GM19328 (cell line): ENCODE measurements around the gene THPO.

Source experiments
- ATAC-seq: cut with Tn5 transposase; IDR thresholded peaks from one replicate; pipeline ENCODE4 v1.9.1; 2021; ENCODE audit warnings: mild to moderate bottlenecking, moderate library complexity; ENCODE audit not compliant: unreplicated experiment

The THPO gene

DNA sequence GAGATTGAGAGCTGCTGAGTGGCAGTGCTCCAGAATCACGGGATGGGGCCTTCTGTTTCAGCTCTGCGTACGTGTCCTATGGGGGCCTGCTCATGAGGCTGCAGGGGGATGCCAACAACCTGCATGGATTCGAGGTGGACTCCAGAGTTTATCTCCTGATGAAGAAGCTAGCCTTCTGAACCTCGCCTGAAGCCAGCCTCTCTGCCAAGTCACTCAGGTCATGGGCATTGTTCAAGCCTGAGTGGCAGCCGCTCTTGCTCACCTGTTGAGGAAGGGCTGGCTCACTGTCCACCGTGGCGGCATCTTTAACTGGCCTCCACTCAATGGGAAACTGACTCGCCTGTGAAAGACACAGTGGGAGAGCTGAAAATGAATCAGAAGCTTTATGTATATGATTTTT lies 9.9 kb downstream of the THPO start:
- ATAC-seq, result no peak

DNA sequence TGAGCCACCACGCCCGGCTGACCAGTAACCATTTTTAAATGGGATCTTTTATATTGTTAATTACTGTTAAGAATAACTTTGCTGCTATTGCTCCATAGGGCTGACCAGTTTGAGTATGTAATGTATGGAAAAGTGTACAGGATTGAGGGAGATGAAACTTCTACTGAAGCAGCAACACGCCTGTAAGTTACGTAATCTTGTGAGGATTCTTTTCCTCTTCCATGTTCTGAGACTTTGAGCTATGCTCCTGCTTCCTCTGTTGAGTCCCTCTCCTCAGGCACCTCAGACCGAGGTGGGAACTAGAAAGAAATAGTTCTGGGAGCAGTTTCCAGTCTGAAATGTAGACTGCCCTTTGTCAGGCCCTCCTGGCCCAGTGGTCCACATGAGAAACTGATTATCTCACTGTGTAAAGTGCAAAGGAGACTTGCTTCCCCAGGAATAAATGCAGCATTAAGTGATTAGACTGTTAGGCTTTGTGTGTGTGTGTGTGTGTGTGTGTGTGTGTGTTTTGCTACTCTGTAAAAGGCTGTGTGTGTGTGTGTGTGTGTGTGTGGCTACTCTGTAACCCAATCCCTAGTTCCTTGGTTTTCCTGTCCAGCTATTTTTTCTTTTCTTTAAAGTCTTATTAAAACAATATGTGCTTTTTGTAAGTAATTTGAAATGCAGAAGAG lies 11.3 kb downstream of the THPO start:
- no peak for ATAC-seq

DNA sequence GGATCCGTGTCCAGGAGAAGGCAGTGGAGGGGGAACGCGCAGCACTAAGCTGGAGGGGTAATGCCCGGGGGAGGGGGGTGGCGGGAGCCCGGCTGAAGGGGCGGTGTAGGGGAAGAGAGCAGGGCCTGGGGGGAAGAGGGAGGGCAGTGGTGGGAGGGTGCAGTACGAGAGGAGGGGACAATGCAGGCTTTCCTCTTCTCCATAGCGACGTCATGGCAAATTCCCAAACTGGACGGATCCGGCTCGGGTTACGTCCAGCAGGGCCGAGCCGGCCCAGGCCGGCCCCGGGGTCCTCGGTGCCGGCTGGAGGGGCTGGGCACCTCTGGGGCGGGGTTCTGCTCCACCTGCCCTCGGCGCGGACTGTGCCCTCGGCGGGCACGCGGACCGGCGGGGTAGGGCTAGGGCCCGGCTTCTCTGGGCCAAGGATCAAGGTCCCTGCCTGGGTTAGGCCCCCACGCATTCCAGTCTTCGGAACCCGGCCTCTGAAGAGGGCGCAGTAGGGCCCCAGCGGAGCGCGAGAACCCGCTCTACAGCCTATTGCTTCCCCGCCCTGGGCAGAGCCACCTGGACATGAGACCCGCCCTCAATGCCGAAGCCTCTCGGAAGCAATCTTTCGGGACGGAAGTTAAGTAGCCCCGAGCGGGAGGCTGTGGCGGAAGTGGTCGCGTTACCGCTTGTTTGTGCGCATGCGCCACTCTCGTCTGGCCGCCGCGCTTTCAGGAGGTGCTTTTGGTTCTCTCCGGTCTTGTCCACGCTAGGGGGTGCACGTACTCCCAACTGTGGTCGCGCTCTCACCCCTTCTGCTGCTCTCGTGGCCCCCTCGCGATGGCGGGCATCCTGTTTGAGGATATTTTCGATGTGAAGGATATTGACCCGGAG lies 15.1 kb downstream of the THPO start:
- peak; percentile 79 for ATAC-seq

DNA sequence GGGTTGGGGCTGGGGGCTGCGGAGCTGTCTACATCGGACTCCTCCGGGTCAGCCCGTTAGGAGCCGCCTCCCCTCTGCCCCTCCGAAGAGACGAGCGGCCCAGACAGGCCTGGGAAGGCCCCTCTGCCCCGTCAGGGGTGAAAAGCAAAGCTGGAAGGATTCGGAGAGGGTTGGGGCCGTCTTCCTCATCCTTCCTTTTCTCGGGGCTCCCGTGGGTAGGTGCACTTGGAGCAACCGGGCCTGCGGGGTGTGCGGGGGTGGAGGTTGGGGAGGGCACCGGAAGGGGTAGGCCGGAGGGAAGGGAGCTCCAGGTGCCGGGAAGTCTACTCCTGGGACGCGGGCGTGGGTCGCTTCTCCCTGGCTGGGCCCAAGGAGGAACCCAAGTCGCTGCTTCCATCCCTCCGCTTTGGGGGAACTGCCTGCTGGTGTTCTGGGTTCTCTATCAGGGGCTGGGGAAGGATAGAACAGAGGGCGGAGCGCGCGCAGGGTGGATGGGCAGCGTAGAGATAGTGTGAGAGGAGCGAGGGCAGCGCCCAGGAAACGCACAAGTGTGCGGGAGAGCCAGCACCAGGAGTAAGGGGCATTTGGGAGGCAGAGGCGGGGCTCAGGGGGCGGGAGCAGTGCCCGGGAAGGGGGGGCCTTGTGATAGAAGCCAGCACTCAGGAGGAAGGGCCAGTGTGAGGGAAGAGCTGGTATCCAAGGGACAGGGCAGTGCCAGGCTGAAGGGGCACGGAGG lies 15.9 kb downstream of the THPO start:
- ATAC-seq, result no peak

DNA sequence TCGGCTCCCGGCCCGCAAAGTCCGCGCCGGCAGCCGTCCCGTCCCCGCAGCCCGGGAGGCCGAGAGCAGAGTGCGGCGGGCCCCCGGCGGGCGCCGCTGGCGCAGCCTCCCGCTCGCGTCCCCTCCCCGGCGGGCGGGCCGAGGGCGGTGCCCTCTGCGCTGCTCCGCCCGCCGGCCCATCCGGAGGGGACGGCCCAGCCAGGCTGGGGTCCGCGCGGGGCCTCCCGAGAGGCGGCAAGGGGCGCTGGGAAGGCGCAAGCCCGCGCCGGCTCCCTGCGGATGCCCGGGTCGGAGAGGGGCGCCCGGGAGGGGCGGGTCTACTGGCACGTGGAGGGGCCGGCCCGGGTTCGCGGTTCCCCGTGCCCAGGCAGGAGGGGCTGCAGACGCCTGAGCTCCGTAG lies 16.5 kb downstream of the THPO start, which contains the start of the genes CLCN2 and POLR2H:
TSS of gene CLCN2 (minus strand) at position 74 of the 400 bp plus-strand sequence. CDS start 126 bp downstream, outside the sequence.
TSS of gene POLR2H (plus strand) at position 179 of the 400 bp plus-strand sequence. CDS start 1,783 bp downstream, outside the sequence.
- peak; percentile 33 for ATAC-seq

DNA sequence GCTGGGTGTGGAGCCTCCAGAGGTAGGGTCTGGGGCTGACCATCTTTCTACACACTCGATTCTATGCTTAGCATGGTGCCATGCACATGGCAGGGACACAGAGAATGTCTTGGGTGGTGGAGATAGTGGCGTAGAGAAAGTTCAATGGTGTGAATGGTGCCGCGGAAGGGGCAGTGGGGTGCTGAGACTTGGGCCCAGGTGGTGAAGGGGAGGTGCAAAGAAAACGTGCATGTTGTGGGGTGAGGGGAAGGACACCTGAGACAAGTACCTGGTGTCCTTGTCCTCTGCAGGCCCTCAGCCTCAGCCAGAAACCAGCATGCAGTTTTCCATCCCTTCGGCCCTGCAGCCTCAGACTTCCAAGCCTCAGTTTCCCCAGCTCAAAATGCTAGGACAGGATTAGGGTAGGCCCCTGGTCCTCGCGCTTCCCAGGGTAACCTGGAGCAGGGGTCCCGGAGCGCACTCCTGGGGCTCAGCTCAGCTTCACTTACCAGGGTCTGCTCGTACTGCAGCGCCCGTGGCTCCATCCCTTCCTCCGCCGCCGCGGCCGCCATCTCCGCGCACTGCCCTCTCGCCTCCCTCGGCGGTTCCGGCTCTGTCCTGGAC lies 17.0 kb downstream of the THPO start:
- peak; percentile 4 for ATAC-seq

DNA sequence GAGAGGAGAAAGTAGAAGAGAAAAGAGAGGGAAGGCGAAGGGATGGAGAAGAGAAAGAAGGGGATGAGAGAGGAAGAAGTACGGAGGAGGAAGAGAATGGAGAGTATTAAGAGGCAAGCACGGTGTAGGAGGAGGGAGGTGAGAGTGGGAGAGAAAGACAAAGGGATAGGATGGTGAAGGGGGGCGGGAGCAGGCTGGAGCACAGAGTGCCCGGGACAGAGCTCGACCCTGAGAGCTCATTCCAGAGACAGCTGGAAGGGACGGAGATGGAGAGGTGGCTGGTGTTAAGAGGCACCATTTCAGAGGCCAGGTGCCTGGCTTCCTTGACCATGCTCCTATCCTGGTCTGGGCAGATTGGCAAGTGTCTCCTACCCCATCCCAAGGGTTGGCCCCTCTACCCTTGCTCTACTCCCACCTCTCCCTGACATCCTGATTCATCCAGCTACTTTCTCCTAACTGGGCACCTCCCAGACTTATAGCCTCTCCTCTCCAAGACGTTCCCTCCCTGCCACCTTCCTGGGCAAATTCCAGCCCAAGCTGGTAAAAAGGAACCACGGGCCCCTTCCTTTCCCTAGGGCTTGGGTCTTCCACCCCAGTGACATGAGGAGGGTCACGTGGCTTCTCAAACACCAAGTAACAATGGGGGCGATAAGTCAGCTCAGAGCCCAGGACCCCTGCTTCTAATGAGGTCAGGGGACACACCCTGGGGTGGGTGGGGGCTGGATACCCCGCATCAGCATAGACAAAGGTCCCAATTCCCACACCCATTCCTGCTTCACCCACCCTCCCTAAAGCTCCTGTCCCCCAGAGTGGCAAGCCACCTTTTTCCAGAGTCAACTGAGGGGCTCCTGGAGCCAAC lies 17.7 kb downstream of the THPO start:
- ATAC-seq, result no peak

DNA sequence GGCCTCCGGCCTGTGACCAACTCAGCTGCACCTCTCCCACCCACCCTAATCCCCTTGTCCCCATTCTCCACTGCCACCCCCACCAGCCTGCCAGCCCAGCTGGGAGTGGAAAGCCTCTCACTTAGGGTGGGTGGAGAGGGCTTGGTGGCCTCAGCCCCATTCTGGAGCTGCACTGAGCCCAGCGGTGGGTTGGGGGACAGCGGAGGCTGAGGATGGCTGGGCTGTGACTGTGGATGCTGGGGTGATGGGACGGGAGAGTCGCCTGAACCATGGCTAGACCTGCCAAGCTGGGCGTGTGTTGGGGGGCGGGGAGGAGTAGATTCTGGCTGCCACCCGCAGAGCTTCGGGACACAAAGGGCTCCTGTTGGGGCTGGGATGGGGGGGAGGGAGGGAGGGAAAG lies 18.4 kb downstream of the THPO start:
- no peak for ATAC-seq

DNA sequence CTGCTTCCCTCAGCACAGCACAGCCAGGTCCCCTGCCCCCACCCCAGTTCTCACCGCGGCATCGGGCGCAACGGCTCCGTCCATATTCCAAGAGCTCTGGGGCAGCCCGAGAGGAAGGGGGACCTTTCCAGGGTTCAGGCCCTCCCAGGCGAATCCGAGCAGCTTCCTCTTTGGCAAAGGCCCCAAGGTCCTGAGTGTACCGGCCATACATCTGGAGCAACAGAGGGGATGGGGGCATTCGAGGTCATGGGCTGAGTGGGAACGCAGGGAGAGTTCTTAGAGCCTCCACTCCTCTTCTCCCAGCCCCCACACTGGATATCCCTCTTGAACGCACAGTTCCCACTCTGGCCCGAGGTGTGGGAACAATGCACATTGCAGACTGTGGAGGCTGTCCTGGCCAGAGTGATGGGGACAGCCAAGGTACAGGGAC lies 19.1 kb downstream of the THPO start:
- ATAC-seq, result no peak

DNA sequence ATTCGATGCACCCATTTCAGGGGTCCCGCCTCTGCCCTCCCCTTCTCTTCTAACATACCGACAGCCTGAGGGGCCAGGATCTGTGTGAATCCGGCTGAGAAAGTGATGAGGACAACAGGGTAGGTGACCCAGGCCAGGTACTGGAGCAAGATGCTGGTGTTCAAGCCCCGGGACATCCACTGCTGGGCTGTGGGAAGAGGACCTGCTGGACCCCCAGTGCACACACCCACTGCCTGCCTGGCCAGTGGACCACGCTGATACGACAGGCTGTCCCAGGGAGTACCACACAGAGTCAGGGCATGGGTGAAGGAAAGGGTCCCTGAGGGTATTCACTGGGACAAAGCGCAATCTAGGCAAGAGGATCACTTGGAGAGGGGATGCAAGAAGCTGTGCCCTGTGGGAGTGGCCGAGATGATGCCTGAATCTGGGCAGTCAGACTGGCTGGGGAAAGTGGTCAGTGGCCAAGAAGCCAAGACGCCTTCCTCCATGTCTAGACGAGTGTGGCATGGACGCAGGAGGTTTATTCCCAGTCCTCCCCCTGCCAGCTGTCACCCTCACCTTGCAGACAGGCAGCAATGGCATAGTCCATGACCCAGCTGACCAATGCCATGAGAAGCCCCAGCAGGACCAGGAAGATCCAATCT lies 19.8 kb downstream of the THPO start:
- ATAC-seq, result no peak

DNA sequence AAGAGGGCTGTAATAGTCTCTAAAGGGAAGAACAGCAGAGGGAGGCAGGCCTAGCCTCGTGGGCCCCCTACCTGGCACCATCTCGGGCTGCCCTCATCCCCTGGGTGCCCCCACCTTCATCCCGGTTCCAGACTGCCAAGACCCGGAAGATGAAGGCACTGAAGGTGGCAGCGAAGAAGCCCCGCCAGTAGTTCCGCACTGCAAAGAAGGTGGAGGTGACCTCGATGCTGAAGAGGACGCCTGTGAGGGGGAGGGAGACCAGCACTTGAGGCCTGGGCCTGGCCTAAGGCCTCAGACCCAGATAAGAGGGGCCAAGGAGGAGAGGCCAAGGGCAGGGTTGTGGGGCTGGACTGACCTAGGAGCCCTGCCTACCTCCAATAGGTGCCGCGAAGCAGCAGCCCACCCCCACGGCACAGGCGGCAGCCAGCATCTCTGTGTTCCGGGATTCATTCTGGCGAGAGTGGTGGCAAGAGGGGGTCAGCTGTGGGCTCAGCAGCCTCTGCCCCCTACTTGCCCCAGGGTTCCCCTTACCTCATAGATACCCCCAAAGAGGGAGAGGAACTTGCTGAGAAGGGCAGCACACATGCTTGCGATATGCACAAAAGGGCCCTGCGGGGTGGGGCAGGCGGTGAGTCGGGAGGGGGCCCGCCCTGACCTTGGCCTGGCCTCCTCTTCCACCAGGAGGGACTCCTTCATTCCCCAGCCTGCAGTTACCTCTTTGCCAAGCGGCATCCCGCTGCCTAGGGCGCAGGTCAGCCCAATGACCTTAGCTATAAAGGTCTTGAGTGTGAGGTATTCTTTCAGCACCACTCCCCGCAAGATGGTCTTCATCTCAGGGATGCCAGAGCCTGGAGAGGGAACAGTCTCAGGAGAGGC lies 20.5 kb downstream of the THPO start:
- ATAC-seq, result no peak

DNA sequence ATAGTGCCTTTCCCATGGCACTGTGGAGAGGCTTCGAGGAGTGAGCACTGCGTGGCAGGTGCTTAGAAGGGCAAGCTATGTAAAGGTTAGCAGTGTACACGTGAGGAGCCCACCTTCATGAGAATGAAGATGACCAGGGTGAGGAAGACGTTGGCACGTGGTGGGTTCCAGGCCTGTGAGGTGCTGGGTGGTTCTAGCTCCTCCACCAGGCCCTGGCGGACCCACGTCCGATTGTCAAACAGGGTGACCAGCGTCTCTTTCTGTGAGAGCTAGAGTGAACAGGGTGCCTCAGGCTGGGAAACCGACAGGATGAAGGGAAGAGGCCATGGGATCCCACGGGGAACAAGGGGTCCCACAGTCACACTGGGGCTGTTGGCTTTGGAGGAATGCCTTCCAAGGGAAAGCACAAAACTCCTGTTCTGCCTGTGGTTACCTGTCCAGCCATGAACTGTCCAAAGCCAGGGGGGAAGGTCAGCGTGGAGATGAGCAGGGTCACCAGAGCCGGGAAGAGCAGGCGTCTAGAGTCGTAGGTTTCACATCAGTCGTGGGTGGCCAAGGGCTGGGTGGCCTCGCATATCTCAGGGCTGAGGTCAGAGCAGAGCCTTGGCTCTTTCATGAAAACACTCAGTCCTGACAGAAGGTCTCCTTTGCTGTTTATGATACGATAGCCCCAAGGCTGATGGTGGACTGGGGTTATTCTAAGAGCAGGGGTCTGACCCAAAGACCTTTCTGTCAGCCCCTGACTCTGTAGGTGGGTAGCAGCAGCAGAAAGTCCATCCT lies 22.6 kb downstream of the THPO start:
- no peak for ATAC-seq

DNA sequence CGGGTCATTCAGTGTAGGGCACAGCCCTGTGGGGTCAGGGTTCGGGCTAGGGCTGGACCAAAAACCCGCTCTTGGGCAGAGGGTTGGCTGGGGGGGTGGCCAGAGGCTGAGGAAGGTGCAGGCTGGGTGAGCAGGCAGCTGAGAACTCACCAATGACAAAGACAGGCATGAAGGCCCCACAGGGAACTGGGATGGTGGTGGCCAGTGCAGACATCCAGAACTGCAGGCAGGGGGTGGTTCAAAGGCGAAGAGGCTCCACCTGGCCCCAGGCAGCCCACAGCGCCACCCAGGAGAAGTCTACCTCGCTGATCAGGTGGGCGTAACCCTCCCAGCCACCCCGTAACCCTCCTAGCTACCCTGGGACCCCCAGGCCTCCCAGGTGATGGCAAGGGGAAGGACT lies 23.3 kb downstream of the THPO start:
- ATAC-seq, result no peak

DNA sequence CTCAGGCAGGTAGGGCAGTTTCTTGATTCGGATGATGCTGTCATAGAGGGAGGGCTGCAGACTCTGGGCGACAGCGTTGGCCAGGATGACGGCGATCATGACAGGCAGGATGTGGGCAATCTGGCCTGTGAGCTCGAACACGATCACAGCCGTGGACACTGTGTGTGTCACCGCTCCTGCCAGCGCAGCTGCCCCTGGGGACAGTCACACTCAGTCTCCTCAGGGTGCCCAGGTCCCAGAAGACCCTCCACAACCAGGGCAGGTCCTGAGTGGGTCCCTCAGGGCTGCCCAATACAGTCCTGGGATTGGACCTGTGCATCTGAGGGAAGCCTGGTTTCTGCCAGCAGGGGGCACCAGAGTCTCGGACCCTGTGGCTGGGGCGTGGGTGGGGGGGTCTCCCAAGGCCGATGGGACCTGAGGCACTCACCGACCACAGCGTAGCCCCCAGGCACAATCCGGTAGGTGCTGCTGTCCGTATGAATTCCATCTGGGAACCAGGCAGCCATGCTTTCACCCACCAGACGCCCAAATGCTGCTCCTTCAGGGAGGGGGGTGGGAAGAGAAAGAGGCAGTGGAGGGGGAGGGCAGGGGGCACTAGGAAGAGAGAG lies 23.8 kb downstream of the THPO start:
- no peak for ATAC-seq

DNA sequence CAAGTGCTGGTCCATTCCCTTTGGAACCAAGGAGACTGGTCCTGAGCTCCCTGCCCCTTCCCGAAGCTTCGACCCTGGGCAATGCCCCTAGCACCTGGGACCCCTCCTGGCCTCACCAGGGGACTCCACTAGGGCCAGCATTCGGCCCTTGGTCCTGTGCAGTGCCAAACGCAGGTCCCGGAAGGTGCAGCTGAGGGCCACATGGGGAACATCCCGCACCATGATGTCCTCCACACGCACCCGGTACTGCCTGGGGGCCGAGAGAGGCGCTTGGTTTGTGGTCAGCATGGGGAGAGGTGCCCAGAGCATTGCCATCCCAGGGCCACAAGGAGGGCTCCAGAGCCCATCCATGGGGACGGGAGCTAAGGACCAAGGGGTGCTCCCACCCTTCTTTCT lies 24.5 kb downstream of the THPO start:
- no peak for ATAC-seq

DNA sequence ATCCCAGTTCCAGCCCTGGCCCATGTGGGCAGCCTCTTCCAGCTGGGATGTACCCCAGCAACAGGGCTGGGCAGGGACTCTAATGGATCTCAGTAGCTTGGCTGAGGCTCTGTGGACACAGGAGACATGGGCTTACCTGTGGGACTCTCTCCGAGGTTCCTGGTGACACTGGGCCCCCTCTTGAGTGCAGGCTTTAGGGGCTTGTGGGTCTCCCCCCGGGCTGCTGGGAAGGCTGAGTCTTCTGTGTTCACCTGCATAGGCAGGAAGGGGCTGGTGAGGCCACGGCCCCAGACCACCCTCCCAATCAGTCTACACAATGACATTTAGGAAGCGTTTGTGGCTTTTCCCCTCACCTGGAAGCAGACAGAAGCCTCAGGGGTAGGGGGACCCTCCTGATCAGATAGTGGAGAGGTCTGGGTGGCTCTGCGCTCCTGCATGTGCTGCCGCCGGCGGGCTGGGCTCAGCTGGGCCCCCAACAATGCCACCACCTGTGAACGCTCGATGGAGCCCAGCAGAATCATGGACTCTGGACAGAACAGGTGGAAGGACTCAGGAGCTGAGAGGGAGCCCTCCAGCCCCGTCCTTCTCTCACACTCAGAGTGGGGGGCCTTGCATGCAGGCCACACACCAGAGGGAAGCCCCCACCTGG lies 25.0 kb downstream of the THPO start:
- ATAC-seq, result no peak
